Activated CD8-positive, alpha-beta T cell treated with anti-CD3 and anti-CD28 coated beads for 36 hours (primary cell): Measurements from ENCODE around the gene EXD1. TPM values are rescaled to one million over a fixed set of nuclear protein-coding genes. Genes with fewer than 3 reads are reported as not detected.
"Not testable (repeated sequence)": the region's sequence is repeated elsewhere in the genome, so short reads cannot be mapped to it uniquely, and the experiment has no call there.

Source experiments
- ATAC-seq: fragments of 200-7000 bp; cut with Tn5 transposase; one replicate; pipeline ENCODE4 v1.10.0; 2021; ENCODE audit warnings: mild to moderate bottlenecking, moderate library complexity
- CTCF ChIA-PET: fragments of 350-600 bp; sonication (Branson Sonifier 250); formaldehyde crosslinking; loops from one replicate; lab custom pipeline; 2021; ENCODE audit warnings: antibody characterized with exemption; lab: Charles Lee
- POLR2A ChIA-PET: fragments of 350-600 bp; sonication (Branson Sonifier 250); formaldehyde crosslinking; loops from one replicate; lab custom pipeline; 2021; ENCODE audit warnings: antibody characterized with exemption; lab: Charles Lee
- DNase-seq: peaks from one replicate; pipeline ENCODE4 v3.0.0-alpha.2; 2020
- H3K27ac Mint-ChIP-seq: one replicate; pipeline ENCODE4 v1.8.0; 2021; ENCODE audit warnings: mild to moderate bottlenecking, mixed read lengths
- H3K27me3 Mint-ChIP-seq: one replicate; pipeline ENCODE4 v1.8.0; 2021; ENCODE audit warnings: mixed read lengths
- H3K36me3 Mint-ChIP-seq: one replicate; pipeline ENCODE4 v1.8.0; 2021; ENCODE audit warnings: low read depth, mixed read lengths
- H3K4me1 Mint-ChIP-seq: one replicate; pipeline ENCODE4 v1.8.0; 2021; ENCODE audit warnings: low read depth, mixed read lengths
- H3K4me3 Mint-ChIP-seq: one replicate; pipeline ENCODE4 v1.8.0; 2021; ENCODE audit warnings: mild to moderate bottlenecking, moderate library complexity, mixed read lengths
- H3K9me3 Mint-ChIP-seq: one replicate; pipeline ENCODE4 v1.8.0; 2021; ENCODE audit warnings: mixed read lengths
- CTCF ChIP-seq: fragments of 200-600 bp; IDR thresholded peaks from one replicate; pipeline ENCODE4 v1.8.0; 2022; ENCODE audit warnings: antibody characterized with exemption, mild to moderate bottlenecking
- intact Hi-C: fragments of 100-400 bp; cut with micrococcal nuclease; formaldehyde crosslinking; loops from one replicate; pipeline ENCODE4 v1.10.0; 2022
- total RNA-seq, 2 experiments: library from RNA; stranded (reverse); gene quantifications; one replicate each; pipeline ENCODE4 v1.2.3, GENCODE V29; 2021

Gene EXD1
- total RNA-seq, 2 experiments from 2014 or later: not detected

GRCh38 chr15:41241221-41241964 lies 10.8 kb upstream of the EXD1 start:
- no peak overlapping the region for H3K27ac Mint-ChIP-seq
- H3K4me3 Mint-ChIP-seq: no peak overlapping the region
- no peaks in the 10 kb centered on the region for H3K36me3 Mint-ChIP-seq
- intact Hi-C loops: no loop called here
- no peak for TF ChIP-seq CTCF
- no peak for ATAC-seq
- POLR2A ChIA-PET: no interaction called here
- H3K4me1 Mint-ChIP-seq: peaks cover 3% of the 10 kb centered on the region
- H3K9me3 Mint-ChIP-seq: no peaks in the 10 kb centered on the region
- CTCF ChIA-PET: no interaction called here
- DNase-seq: no peak
- no peaks in the 10 kb centered on the region for H3K27me3 Mint-ChIP-seq

- Mint-ChIP-seq H3K4me3 (no peak overlapping the region), H3K27ac (no peak overlapping the region), H3K9me3 (no peaks in the 10 kb centered on the region), H3K36me3 (no peaks in the 10 kb centered on the region), H3K4me1 (peaks cover 9% of the 10 kb centered on the region), H3K27me3 (no peaks in the 10 kb centered on the region)
- ATAC-seq: no peak
- intact Hi-C loops: no loop called here
- ChIA-PET POLR2A (interaction anchor here (0.6 kb wide), 1 partner anchor 75 kb away, joined by 3 read pairs; no protein-coding TSS in a partner anchor), CTCF (interaction anchor here (0.9 kb wide), 1 partner anchor 49 kb away, joined by 3 read pairs; no protein-coding TSS in a partner anchor)
- no peak for TF ChIP-seq CTCF
- no peak for DNase-seq
Observed at GRCh38 chr15:41238100-41238499, 7.5 kb upstream of the EXD1 start.

- TF ChIP-seq CTCF: no peak
- no peak for DNase-seq
- Mint-ChIP-seq H3K27ac (no peak overlapping the region), H3K4me1 (peaks cover 23% of the 10 kb centered on the region), H3K4me3 (no peak overlapping the region), H3K27me3 (no peaks in the 10 kb centered on the region), H3K9me3 (no peaks in the 10 kb centered on the region), H3K36me3 (no peaks in the 10 kb centered on the region)
- CTCF ChIA-PET: interaction anchor here (0.7 kb wide), 1 partner anchor 90 kb away, joined by 3 read pairs; no protein-coding TSS in a partner anchor
- ATAC-seq: no peak
- POLR2A ChIA-PET: interaction anchor here (0.7 kb wide), 1 partner anchor 218 kb away, joined by 3 read pairs; no protein-coding TSS in a partner anchor
- intact Hi-C loops: no loop called here
Observed at GRCh38 chr15:41235929-41236328, 5.4 kb upstream of the EXD1 start.

GRCh38 chr15:41235228-41235627 lies 4.7 kb upstream of the EXD1 start:
- H3K27ac Mint-ChIP-seq, H3K9me3 Mint-ChIP-seq, POLR2A ChIA-PET, ATAC-seq, CTCF ChIA-PET, H3K36me3 Mint-ChIP-seq, intact Hi-C loops, H3K4me3 Mint-ChIP-seq, DNase-seq, H3K27me3 Mint-ChIP-seq: not testable (repeated sequence)
- peaks cover 30% of the 10 kb centered on the region for H3K4me1 Mint-ChIP-seq

GRCh38 chr15:41233367-41233771 lies 2.8 kb upstream of the EXD1 start:
- CTCF ChIA-PET: no interaction called here
- no peak overlapping the region for H3K4me3 Mint-ChIP-seq
- H3K27ac Mint-ChIP-seq: no peak overlapping the region
- POLR2A ChIA-PET: interaction anchor here (2.6 kb wide), 1 partner anchor 10 kb away, joined by 7 read pairs; no protein-coding TSS in a partner anchor
- no peaks in the 10 kb centered on the region for H3K9me3 Mint-ChIP-seq
- H3K4me1 Mint-ChIP-seq: peaks cover 30% of the 10 kb centered on the region
- no peak for DNase-seq
- H3K36me3 Mint-ChIP-seq: no peaks in the 10 kb centered on the region
- intact Hi-C loops: loop anchor here (5.0 kb wide), 1 partner anchor 116 kb away; the partner anchor contains the start of gene INO80
- TF ChIP-seq CTCF: no peak
- no peaks in the 10 kb centered on the region for H3K27me3 Mint-ChIP-seq
- no peak for ATAC-seq
